ENCODE measurements around the gene OR8B12.
A peak's percentile ranks its signal among the peaks of the same experiment; 100 is the strongest.

The OR8B12 gene

GRCh38 chr11:124543554-124543953 lies at the start of gene OR8B12:
TSS of gene OR8B12 (minus strand) at chr11:124543654. CDS start at chr11:124543654, 0 bp downstream.
- DNase-seq: no peak

- DNase-seq: no peak
Observed at GRCh38 chr11:124592627-124593026, 49.2 kb upstream of the OR8B12 start.

GRCh38 chr11:124591430-124591829 lies 48.0 kb upstream of the OR8B12 start:
- DNase-seq: no peak

GRCh38 chr11:124586238-124586860 lies 42.9 kb upstream of the OR8B12 start:
- peak; percentile 19 for DNase-seq

- DNase-seq: no peak
Observed at GRCh38 chr11:124584681-124585372, 41.4 kb upstream of the OR8B12 start.

GRCh38 chr11:124583781-124584180 lies 40.3 kb upstream of the OR8B12 start:
- no peak for DNase-seq

GRCh38 chr11:124582565-124582964 lies 39.1 kb upstream of the OR8B12 start:
- DNase-seq: no peak

GRCh38 chr11:124581817-124582216 lies 38.4 kb upstream of the OR8B12 start:
- no peak for DNase-seq

- DNase-seq: no peak
Observed at GRCh38 chr11:124578761-124579160, 35.3 kb upstream of the OR8B12 start.

- no peak for DNase-seq
Observed at GRCh38 chr11:124577716-124578427, 34.4 kb upstream of the OR8B12 start.

GRCh38 chr11:124570160-124570559 lies 26.7 kb upstream of the OR8B12 start:
- no peak for DNase-seq

- no peak for DNase-seq
Observed at GRCh38 chr11:124569697-124570096, 26.2 kb upstream of the OR8B12 start, which contains the start of gene OR8A1. TSS of gene OR8A1 (plus strand) at chr11:124569997. CDS start at chr11:124570120, 123 bp downstream.

- no peak for DNase-seq
Observed at GRCh38 chr11:124556828-124557227, 13.4 kb upstream of the OR8B12 start.

GRCh38 chr11:124551987-124552386 lies 8.5 kb upstream of the OR8B12 start:
- no peak for DNase-seq

GRCh38 chr11:124551189-124551588 lies 7.7 kb upstream of the OR8B12 start:
- DNase-seq: no peak

- DNase-seq: no peak
Observed at GRCh38 chr11:124543145-124543544, 309 bp downstream of the OR8B12 start.

- DNase-seq: no peak
Observed at GRCh38 chr11:124541204-124541603, 2.2 kb downstream of the OR8B12 start.

GRCh38 chr11:124538019-124538418 lies 5.4 kb downstream of the OR8B12 start:
- no peak for DNase-seq

- no peak for DNase-seq
Observed at GRCh38 chr11:124536520-124536919, 6.9 kb downstream of the OR8B12 start.

- no peak for DNase-seq
Observed at GRCh38 chr11:124535552-124536232, 7.8 kb downstream of the OR8B12 start.

GRCh38 chr11:124534051-124534450 lies 9.4 kb downstream of the OR8B12 start:
- DNase-seq: no peak

- no peak for DNase-seq
Observed at GRCh38 chr11:124533626-124534025, 9.8 kb downstream of the OR8B12 start.

- no peak for DNase-seq
Observed at GRCh38 chr11:124520550-124520854, 23.0 kb downstream of the OR8B12 start.

All from activated T-cell treated with anti-CD3 and anti-CD28 coated beads for 4 hours (primary cell).